GM12891 (cell line): ENCODE results near the gene PDCD1LG2.

Source experiments
- SPI1 ChIP-seq: IDR thresholded peaks from 2 replicates; pipeline ENCODE4 v1.6.1; 2011; ENCODE audit warnings: low read depth, low read length, control low read depth
- TAF1 ChIP-seq: IDR thresholded peaks from 2 replicates; pipeline ENCODE4 v1.6.1; 2011; ENCODE audit warnings: low read depth, low read length, control low read depth

- TF ChIP-seq TAF1 (no peak), SPI1 (no peak)
Observed at GRCh38 chr9:5485378-5486085, 24.8 kb upstream of the PDCD1LG2 start.
